Activated CD4-positive, CD25-positive, alpha-beta regulatory T cell treated with anti-CD3 and anti-CD28 coated beads, Interleukin-2, amount 50 U/mL, for 16 hours (primary cell): ENCODE results near the gene AK5.

Source experiments
- DNase-seq: peaks from one replicate; pipeline ENCODE4 v3.0.0-alpha.2; 2020; ENCODE audit warnings: low read depth, low spot score

Gene AK5

GRCh38 chr1:77349275-77349674, 67.5 kb downstream of the AK5 start:
- DNase-seq, result no peak

DNA sequence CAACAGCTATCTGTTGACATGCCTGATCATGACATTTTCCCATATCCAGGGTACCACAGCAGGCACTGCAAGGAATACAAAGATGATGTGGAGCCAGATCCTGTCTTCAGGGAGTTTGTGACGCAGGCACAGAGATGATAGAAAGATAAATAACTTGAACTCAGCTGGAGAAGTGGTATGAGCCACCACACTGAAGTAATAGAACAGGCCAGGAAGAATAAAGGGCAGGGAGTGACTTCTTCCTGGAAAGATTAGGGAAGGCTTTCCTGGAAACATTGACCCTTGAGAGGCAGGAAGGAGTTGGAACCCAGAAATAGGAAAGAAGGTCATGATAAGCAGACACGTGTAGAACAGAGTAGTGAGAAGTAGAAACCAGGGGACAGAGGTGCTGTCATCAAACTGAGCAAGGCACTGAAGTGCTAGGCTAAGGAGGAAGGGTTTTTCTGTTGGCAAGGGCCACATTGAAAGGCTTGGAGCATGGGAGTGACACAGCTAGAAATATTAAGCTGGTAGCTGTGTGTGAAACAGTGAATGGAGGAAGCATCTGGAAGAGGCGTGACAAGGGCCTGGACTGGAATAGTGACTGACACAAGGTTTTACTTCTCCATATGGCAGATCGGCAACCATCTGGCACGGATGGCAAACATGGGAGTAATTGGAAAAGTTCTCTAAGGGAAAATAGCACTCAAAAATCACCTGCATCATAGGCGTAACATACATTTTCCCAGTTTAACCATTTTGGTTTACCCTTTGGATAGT, 68.4 kb downstream of the AK5 start:
- DNase-seq, result no peak

- no peak for DNase-seq
These were observed 72.7 kb downstream of the AK5 start for GRCh38 chr1:77354536-77354935.

- DNase-seq, result no peak
These were observed 73.2 kb downstream of the AK5 start for GRCh38 chr1:77355010-77355409.

GRCh38 chr1:77356136-77356535, 74.3 kb downstream of the AK5 start:
- no peak for DNase-seq

DNA sequence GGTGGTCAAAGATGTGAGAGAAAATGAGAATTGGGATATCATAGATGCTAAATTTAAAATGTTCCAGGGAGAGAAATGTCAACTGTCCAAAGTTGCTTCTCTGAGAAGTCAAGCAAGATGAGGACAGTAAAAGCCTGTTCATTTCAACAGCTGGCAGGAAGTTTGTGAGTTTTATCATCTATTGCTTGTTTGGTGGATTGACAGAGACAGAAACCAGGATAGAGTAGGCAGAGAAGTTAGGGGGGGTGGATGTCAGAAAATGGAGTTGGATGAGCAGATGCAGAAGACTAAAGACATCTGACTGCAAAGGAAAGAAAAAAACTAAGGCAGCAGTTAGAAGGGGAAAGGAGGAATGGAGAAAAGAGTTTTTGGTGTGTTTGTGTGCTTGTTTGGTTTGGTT, 78.4 kb downstream of the AK5 start:
- DNase-seq, result no peak

DNA sequence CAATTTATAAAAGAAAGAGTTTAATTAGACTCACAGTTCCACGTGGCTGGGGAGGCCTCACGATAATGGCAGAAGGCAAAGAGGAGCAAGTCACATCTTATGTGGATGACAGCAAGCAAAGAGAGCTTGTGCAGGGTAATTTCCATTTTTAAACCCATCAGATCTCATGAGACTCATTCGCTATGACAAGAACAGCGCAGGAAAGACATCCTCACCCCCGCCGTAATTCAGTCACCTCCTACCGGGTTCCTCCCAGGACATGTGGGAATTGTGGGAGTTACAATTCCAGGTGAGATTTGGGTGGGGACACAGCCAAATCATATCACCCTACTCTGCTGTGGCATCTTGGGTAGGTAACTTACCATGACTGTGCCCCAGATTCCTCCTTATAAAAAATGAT, 79.8 kb downstream of the AK5 start:
- no peak for DNase-seq

GRCh38 chr1:77370161-77370560, 88.3 kb downstream of the AK5 start:
- no peak for DNase-seq

DNA sequence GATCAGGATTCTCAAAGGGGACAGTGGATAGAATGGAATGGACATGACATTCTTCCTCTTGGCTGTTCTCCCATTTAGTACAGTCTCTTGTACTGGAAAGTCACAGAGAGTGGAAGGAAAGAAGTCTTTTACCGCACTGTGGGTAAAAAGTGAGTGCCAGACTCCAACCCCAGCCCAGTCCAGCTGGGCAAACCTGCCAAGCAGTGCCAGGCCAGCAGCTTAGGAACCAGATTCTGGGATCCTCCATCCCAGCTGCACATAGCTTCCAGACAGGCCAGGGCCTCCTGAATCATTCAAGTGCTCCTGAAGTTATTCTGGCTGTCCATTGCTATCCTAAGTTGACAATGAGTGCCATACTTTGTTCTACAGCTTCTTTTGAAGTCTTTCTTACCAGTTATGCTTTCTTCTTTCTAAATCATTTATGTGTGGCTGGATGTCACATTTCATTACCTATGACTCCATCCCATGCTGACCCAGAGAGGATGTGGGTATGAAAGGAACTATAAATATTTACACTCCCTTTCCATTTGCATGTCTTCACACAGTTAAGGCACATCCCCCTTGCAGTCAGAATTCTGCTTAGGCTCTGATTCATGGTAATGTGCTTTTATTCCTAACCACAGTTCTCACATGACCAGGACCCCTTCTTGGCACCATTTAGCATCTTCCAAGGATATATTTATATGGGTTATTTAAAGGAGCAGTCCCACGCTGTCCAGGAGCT, 88.9 kb downstream of the AK5 start:
- no peak for DNase-seq

- no peak for DNase-seq
These were observed 89.6 kb downstream of the AK5 start for GRCh38 chr1:77371396-77371795.

GRCh38 chr1:77373702-77374101, 91.9 kb downstream of the AK5 start:
- DNase-seq, result no peak

- no peak for DNase-seq
These were observed 93.7 kb downstream of the AK5 start for GRCh38 chr1:77375541-77375940.

DNA sequence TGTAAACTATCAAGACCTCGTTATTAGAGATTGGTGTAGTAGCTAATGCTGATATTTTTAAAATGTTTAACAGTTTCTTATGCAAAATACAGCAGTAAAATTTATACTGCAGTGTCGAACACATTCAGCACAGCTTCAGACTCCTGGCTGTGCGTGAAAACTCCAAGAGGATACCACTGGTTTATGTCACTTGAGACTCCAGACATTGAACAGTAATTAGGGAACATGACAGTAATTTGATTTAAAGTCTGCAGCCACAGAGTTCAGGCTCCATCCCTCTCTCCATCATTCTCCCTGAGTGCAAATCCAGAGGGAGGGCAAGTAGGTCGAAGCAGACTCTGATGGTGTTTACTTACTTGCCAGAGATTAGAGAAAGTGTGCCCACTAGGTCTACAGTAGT, 94.2 kb downstream of the AK5 start:
- no peak for DNase-seq

- DNase-seq, result no peak
These were observed 97.1 kb downstream of the AK5 start for GRCh38 chr1:77378723-77379535.

DNA sequence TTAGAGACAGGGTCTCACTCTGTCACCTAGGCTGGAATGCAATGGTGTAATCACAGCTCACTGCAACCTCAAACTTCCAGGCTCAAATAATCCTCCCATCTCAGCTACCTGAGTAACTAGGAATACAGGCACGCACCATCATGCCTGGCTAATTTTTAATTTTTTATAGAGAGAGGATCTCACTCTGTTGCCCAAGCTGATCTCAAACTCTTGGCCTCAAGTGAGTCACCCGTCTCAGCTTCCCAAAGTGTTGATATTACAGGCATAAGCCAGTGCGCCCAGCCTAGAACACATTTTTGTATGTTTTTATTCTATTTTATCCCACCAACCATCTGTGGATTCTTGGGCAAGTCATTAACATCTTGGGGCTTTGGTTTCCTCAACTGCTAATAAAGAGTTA, 100.5 kb downstream of the AK5 start:
- no peak for DNase-seq

GRCh38 chr1:77383236-77383635, 101.4 kb downstream of the AK5 start:
- DNase-seq, result no peak

DNA sequence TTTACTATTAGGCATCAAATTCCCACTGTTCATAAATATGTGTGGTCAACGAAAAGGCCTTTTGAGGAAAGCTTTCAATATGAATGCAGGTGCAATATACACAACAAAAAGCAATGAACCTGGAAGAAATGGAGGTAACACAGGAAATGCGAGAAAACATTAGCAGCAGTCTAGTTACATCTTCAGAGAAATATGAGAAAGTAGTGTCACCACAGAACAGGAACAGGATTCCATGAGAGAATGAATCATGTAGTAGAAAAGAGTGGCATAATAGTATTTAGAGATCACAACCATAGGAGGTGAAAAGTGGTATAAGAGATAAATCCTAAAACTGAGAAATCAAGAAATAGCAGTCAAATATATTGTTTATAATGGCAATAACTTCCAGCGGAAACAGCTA, 103.7 kb downstream of the AK5 start:
- no peak for DNase-seq

GRCh38 chr1:77386276-77386675, 104.5 kb downstream of the AK5 start:
- DNase-seq, result no peak

- no peak for DNase-seq
These were observed 105.7 kb downstream of the AK5 start for GRCh38 chr1:77387553-77387952.

DNA sequence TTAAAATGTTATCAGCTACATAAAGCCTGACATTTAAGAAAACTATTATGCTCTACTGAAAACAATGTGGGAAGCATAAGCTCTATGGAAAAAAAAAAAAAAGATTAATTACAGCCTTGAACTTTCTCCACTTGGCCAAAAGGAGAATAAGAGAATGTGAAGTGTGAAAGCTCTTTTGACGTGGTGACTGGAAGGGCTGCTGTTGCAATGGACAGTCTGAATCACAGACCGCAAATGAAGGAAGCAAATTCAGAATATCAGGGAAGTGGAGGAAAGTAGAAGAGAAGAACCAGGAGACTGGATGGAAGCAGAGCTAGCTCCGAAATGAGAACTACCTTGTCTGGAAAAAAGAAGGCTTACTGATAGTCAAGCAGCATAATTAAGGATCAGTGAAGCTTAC, 106.8 kb downstream of the AK5 start:
- DNase-seq, result no peak

DNA sequence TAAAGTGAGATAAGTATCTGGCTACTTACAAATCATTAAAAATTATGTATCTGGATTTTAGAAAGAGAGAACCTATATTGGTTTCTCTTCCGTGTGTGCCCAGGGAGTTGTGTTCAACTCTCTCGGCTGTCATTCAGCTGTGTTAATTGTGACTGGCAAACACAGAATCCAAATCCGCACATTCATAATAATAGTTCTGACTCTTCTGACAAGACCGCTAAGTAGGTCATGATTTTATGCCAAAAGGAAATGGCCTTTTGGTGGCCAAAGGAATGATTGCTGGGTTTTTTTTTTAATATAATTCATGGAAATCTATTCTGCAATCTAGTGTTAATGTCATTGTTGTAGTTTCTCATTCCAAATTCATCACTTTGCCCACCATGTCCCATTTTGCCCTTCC, 110.7 kb downstream of the AK5 start:
- no peak for DNase-seq

- DNase-seq, result no peak
These were observed 112.3 kb downstream of the AK5 start for GRCh38 chr1:77394166-77394565.

DNA sequence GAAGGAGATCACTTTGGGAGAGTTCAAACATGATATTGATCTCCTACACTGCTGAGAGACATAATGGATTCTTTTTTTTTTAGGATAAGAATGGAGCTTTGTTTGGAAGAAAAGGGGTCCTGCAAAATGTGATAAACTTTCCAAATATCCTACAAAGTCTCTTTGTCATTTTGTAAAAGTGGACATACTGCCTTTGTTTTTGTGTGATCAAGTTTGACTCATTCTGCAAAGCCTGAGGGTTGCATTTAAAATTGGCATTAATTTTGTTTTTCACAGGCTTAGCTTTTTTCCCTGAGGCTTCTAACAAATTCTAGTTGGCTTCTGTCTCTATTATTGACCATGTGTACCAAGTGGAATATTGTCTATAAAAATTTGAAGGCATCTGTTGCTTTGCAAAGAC, 113.2 kb downstream of the AK5 start:
- no peak for DNase-seq
